GM08714 (cell line): ENCODE measurements around the gene TSPAN8.

ENCODE experiments used
- H3K4me3 ChIP-seq: fragments of 200-500 bp; sonication (Bioruptor generic); 2 replicates; pipeline ENCODE4 v1.5.1; 2014; ENCODE audit warnings: mild to moderate bottlenecking, low read length, inconsistent platforms
- ZNF274 ChIP-seq: IDR thresholded peaks from 2 replicates; pipeline ENCODE4 v1.6.1; 2012; ENCODE audit warnings: mild to moderate bottlenecking, low read depth, low read length

Gene TSPAN8

DNA sequence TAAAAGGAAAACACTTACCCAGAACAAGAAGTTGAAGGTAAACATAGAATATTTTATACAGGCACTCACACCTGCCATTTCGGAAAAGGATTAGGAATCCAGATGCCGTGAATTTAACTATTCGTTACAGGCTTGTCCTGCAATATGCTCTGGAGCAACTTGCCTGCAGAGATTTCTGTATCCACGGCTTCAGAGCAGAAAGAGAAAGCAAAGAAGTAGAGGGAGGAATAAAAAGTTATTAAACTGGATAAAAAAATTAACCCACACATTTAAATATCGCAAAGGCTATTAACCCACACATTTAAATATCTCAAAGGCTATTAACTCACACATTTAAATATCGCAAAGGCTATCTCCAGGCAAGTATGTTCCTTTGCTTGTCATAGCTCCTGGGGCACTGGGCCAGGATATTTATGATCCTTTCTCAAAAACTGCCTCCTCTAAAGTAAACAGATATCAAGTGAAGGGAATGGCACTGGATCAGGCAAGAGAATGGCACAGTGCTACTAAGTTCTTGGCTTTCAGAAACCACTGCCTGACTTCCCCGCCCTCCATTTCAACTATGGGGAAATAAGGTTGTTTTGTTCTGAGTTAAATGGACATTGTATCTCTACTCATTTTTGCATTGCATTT is at the start of gene TSPAN8:
TSPAN8 (minus strand) TSS at position 399 of the 633 bp plus-strand sequence; CDS start at position 78, 321 bp downstream.
- no peak for TF ChIP-seq ZNF274
- H3K4me3 ChIP-seq: no peak within 1 kb of the TSS

DNA sequence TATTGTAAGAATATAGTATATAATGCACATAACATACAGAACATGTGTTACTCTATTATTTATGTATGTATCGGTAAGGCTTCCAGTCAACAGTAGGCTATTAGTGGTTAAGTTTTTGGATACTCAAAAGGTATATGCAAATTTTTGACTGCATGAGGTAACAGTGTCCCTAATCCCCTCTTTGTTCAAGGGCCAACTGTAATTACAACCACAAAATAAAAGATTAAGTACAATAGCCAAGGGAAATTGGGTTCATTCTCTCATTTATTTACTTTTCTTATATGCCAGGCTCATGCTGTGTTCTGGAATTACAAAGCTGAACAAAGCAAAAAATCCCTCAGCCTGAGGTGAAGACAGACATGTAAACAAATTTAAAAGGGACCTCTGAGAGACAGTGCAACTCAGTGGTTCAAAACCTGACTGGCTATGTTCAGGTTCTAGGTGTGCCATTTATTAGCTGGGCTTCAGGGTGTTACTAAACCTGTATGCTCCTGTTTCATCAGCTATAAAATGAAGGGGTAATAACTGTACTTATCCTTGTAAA is 43.4 kb upstream of the TSPAN8 start:
- no peak for TF ChIP-seq ZNF274
- H3K4me3 ChIP-seq: no peak overlapping the region

DNA sequence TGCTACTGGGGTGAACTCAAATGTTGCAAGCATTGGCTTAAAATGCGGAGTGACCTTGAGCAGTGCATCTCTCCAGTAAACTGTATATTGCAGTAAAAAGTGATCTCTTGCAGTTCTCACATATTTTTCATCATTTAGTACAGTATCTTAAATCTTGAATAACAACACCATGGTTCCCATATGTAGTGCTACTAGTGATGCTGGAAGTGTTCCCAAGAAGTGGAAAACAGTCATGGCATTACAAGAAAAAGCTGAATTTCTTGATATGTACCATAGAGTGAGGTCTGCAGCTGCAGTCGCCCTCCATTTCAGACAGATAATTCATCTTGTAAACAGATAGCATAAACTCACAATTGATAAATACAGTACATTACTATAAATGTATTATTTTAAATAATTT is 42.9 kb upstream of the TSPAN8 start:
- no peak for TF ChIP-seq ZNF274
- no peak overlapping the region for H3K4me3 ChIP-seq

DNA sequence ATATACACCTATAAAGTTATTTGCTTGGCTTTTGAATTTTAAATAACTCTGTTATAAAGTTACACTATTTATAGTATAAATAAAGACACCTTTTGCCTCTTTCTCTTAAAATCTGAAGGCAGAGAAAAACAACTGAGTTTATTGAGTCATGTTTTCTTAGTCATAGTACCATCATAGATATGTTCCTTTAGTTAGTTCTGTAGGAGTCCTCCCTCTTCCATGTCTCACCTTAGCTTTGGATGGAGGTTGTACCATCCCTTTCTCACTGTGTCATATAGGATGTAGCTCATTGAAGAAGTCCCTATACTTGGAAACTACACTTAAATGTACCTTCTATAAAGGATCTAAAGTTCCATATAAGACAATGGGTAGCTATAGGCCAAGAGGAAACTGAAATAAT is 39.7 kb upstream of the TSPAN8 start:
- H3K4me3 ChIP-seq: no peak overlapping the region
- no peak for TF ChIP-seq ZNF274

DNA sequence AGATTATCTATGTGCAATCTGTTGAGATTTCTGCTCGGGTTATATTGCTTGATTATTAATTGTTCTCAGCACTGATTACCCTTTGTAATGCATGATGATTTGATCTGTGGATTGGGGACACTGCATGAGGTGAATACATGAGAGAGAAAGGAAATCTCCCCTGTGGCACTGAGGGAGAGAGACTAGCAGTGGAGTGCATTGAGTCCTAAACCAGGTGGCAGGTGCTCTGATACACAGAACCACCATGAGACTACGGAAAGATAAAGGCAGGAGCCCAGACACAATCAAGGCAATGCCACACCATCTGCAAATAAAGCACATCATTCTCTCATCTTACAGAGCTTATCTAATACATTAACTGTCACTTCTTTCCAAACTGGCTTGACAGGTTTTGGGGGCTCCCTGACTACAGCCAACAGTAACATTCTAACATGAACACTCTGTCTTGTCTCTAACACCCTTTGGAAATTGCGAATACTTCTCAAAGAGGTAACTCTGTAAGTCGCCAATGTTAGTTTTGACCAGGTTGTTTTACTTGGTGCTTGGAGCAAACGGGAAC is 37.6 kb upstream of the TSPAN8 start:
- TF ChIP-seq ZNF274: no peak
- no peak overlapping the region for H3K4me3 ChIP-seq

DNA sequence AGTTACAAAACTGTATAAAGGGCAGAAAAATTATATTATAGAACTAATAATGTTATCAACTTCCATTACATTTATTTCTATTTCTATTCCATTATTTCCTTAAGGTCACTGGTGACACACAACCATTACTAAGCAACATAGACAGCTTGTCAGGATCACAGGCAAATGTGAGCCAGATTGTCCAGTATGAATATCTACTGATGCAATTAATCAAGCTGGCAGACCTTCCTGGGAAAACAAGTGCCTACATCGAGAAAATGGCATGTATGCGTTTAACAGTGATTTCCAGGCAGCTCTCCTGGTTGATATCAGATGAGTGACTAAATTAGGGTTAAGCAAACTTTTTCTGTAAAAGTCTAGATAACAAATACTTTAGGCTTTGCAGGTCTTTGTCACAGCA is 36.9 kb upstream of the TSPAN8 start:
- TF ChIP-seq ZNF274: no peak
- no peak overlapping the region for H3K4me3 ChIP-seq

DNA sequence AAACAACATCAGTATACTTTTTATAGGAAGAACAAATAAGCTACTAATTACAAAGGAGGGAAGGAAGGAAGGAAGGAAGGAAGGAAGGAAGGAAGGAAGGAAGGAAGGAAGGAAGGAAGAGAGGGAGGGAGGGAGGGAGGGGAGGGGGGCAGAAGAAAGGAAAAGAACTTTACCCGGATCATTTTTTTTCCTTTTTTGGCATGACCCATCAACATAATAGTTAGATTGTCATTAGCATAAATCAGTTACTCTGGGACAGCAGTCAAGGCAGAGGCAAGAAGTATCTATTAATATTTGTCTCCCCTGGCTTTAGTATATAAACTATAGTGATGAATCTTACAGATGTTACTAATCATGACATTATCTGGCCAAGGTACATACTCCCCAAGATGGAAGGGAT is 35.2 kb upstream of the TSPAN8 start:
- TF ChIP-seq ZNF274: no peak
- no peak overlapping the region for H3K4me3 ChIP-seq

DNA sequence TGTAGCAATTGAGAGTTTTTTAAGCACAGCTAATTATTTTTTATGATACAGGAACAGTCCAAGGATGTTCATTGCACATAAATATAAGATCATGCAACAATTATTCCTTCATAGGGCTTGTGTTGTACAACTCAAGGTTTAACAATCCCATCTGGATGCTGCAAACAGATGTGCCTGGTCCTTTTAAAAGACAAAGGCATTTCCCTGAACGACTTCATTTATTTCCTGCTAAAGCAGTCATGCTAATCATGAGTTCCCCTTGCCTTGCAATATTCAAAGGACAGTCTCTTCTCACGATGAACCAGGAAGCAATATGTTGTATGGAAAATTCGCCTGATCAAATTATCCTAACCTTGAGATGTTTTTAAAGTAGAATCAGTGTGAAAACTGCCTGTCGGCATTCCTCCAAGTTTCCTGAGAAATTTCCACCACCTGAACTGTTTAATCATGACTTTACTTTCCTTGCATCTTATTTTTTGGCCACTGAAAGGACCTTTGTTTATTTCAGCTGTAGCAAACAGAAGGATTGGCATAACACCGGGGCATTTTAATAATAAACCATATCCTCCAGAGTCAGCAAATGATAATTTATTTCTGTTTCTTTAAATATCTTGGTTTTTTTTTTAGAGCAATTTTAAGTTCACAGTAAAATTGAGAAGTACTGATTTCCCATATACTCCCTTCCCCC is 33.9 kb upstream of the TSPAN8 start:
- H3K4me3 ChIP-seq: no peak overlapping the region
- TF ChIP-seq ZNF274: no peak

DNA sequence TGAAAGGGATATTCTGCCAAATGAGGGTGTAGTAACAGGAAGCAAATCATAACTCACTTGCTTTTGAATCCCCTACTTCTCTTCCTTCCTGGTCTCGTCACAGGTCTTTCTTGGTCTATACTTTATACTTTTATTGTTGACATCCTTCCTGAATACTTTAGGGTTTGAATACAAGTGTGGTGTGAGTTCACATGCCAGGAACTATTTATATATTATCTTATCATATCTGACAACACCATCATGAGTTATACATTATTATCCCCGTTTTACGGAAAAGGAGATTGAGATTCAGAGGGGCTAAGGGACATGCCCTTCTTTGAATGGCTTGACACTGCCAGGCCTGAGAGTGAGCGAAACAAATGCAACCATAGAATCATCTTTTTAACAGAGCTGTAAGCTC is 33.0 kb upstream of the TSPAN8 start:
- no peak overlapping the region for H3K4me3 ChIP-seq
- TF ChIP-seq ZNF274: no peak

DNA sequence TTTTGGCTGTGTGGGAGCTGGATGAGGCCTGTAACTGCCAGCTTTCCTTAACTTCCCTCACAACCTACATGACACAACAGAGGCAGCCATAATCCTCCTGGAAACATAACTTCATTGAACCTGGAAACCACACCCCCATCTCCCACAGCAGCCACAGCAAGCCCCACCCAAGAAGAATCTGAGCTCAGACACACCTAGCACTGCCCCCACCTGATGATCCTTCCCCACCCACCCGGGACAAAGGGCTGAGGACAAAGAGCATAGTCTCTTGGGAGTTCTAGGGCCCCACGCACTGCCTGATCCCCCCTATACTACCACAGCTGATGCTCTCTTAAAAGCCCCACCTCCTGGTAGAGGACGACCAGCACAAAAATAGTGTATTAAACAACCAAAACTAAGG is 29.6 kb upstream of the TSPAN8 start:
- no peak for TF ChIP-seq ZNF274
- H3K4me3 ChIP-seq: no peak overlapping the region

DNA sequence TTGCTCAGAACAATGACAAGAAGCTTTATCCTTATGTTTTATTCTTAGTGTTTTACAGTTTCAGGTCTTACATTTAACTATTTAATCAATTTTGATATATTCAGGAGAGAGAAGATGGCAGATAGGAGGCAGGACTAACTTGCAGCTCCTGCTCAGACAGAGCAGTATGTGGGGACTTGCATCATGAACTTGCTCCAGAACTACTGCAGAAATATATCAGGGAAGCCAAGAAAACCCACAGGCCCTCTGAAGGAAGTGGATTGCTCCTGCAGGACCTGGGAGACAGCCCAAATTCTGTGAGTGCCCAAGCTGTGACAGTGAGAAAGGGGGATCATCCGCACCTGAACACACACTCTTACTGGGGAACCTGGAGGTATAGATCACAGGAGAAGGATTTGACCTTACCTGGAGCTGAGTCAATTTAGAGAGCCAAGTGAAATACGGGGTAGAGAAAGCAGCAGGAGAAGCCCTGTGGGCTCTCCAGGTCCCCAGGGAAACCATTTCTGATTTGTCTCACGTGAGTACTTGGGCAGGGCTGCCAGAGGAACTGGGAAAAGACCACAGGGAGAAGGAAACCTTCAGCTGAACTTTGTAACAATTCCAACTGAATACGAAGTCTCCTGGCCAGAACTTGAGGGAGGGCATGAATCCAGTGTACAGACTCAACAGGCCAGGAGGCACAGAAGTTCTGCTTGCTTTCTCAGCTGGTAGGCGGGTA is 28.9 kb upstream of the TSPAN8 start:
- no peak overlapping the region for H3K4me3 ChIP-seq

DNA sequence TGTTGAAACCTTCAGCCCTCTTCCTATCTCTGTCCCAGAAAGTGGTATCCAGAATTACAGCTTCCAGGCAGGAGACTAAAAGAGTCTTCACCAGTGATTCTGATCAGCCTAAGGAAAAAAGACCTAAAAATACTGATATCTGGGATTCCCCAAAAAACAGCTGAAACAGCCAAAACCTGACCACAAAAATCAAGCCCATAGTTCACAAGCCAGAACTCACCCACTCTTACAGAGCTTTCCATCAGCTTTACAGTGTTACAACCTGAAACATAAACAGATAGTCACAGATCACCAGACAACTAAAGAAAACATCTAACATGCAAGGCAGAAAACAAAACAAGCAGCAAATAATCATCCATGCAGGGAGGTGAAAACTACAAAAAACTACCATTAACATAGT is 26.0 kb upstream of the TSPAN8 start:
- no peak for TF ChIP-seq ZNF274
- no peak overlapping the region for H3K4me3 ChIP-seq

More for the DNA sequence above, 28.9 kb upstream of the TSPAN8 start:
- no peak for TF ChIP-seq ZNF274

DNA sequence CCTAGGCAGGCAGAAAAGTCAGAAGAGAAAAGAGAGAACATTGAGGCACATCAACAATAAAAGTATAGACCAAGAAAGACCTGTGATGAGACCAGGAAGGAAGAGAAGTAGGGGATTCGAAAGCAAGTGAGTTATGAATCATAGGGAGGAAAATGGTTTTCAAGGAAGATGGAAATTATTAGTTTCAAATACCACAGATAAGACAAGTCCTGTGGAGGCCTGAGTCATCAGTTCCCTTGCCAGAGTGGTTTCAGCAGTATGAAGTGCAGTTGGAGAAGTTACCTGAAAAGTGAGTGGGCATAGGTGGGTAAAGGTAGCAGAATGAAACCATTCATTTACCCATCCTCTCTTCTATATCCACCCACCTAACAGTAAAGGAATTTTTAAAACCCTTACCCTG is 25.2 kb upstream of the TSPAN8 start:
- no peak overlapping the region for H3K4me3 ChIP-seq
- no peak for TF ChIP-seq ZNF274

DNA sequence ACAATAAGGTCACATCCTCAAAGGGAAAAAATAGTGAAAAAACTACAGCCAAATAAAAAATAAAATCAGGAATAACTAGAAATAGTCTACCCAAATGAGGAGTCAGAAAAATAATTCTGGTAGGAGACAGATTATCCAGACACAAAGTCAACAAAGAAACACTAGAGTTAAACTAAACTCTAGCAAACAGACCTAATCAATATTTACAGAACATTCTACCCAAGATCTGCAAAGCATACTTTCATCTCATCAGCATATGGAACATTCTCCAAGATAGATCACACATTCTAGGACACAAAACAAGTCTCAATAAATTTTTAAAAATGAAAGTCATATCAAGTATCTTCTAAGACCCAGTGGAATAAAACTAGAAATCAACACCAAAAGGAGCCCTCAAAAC is 20.4 kb upstream of the TSPAN8 start:
- H3K4me3 ChIP-seq: no peak overlapping the region
- no peak for TF ChIP-seq ZNF274
